Cerebellar nuclear complex (tissue), 1 donor: ENCODE measurements around the gene FBXL14.

Experiments used
- DNase-seq, 2 experiments: peaks; one replicate each; lab custom pipeline; 2025; lab: John Stamatoyannopoulos, UW

The FBXL14 gene

GRCh38 chr12:1594261-1595025 lies at the start of gene FBXL14:
Gene FBXL14 (minus strand): TSS chr12:1594581. CDS start chr12:1594066, 515 bp downstream.
- DNase-seq, result peak; percentile 5 to 53

GRCh38 chr12:1643905-1644533 lies 49.6 kb upstream of the FBXL14 start:
- no peak for DNase-seq

- no peak for DNase-seq
These were observed 48.7 kb upstream of the FBXL14 start for GRCh38 chr12:1643043-1643442.

GRCh38 chr12:1642513-1642912 lies 48.1 kb upstream of the FBXL14 start:
- no peak for DNase-seq

GRCh38 chr12:1640328-1641234 lies 46.2 kb upstream of the FBXL14 start:
- no peak for DNase-seq

- DNase-seq, result no peak
These were observed 45.2 kb upstream of the FBXL14 start for GRCh38 chr12:1639538-1639937.

- no peak for DNase-seq
These were observed 43.8 kb upstream of the FBXL14 start for GRCh38 chr12:1638203-1638602.

GRCh38 chr12:1635301-1636095 lies 41.1 kb upstream of the FBXL14 start:
- DNase-seq, result no peak

GRCh38 chr12:1634590-1635191 lies 40.3 kb upstream of the FBXL14 start:
- DNase-seq, result peak in 1 of 2 experiments; percentile 64

- no peak for DNase-seq
These were observed 39.8 kb upstream of the FBXL14 start for GRCh38 chr12:1634149-1634548.

- no peak for DNase-seq
These were observed 39.1 kb upstream of the FBXL14 start for GRCh38 chr12:1633459-1633858.

GRCh38 chr12:1632702-1633101 lies 38.3 kb upstream of the FBXL14 start:
- peak in 1 of 2 experiments; percentile 46 for DNase-seq

- no peak for DNase-seq
These were observed 36.6 kb upstream of the FBXL14 start for GRCh38 chr12:1630827-1631591.

GRCh38 chr12:1630133-1630826 lies 35.9 kb upstream of the FBXL14 start:
- no peak for DNase-seq

GRCh38 chr12:1629338-1630132 lies 35.2 kb upstream of the FBXL14 start:
- no peak for DNase-seq

- no peak for DNase-seq
These were observed 34.4 kb upstream of the FBXL14 start, which contains the start of gene WNT5B for GRCh38 chr12:1628666-1629337. Gene WNT5B (plus strand): TSS chr12:1629231. CDS start chr12:1631355, 2,124 bp downstream.

GRCh38 chr12:1622406-1622805 lies 28.0 kb upstream of the FBXL14 start:
- no peak for DNase-seq

GRCh38 chr12:1620092-1620491 lies 25.7 kb upstream of the FBXL14 start:
- no peak for DNase-seq
